IMR-90 (cell line): Measurements from ENCODE around the gene TXNL4A. TPM values are rescaled to one million over a fixed set of nuclear protein-coding genes. Genes with fewer than 3 reads are reported as not detected.
A peak's percentile ranks its signal among the peaks of the same experiment; 100 is the strongest.

Experiments
- ATAC-seq: fragments of 200-7000 bp; cut with Tn5 transposase; 2 replicates; pipeline ENCODE4 v1.9.1; 2020; ENCODE audit warnings: low read depth, mild to moderate bottlenecking, moderate library complexity
- BruUV-seq: library from RNA; stranded (reverse); fragments of 400-500 nt; replicated peaks from 2 replicates; lab custom pipeline; 2021; lab: Mats Ljungman, UMichigan
- CTCF ChIA-PET: fragments of 300-600 bp; formaldehyde crosslinking; extraction: SDS; loops from one replicate; lab custom pipeline; 2021; ENCODE audit warnings: antibody characterized with exemption; lab: Yijun Ruan, JAX
- POLR2A ChIA-PET: fragments of 300-600 bp; sonication (Branson Sonifier 250); formaldehyde crosslinking; loops from one replicate; lab custom pipeline; 2022; ENCODE audit warnings: antibody characterized with exemption; ENCODE audit not compliant: unreplicated experiment; lab: Charles Lee
- DNase-seq: peaks from one replicate; pipeline ENCODE4 v3.0.0; 2013
- H2AFZ ChIP-seq: replicated peaks from 2 replicates; pipeline ENCODE3; 2013; ENCODE audit warnings: low read length, mild to moderate bottlenecking; ENCODE audit not compliant: poor library complexity
- H2AK5ac ChIP-seq: 2 replicates; pipeline ENCODE4 v1.6.1; 2013; ENCODE audit warnings: low read depth, low read length, inconsistent platforms
- H2AK9ac ChIP-seq: replicated peaks from 2 replicates; pipeline ENCODE3; 2013; ENCODE audit warnings: mild to moderate bottlenecking, low read depth, low read length, moderate library complexity; ENCODE audit not compliant: poor library complexity
- H2BK120ac ChIP-seq: 2 replicates; pipeline ENCODE4 v1.6.1; 2013; ENCODE audit warnings: low read depth, low read length, inconsistent platforms
- H2BK15ac ChIP-seq: 3 replicates; pipeline ENCODE4 v1.6.1; 2013; ENCODE audit warnings: low read depth, low read length, inconsistent platforms
- H2BK20ac ChIP-seq: 2 replicates; pipeline ENCODE4 v1.6.1; 2013; ENCODE audit warnings: low read depth, mild to moderate bottlenecking, inconsistent platforms, low read length, moderate library complexity
- H2BK5ac ChIP-seq: 2 replicates; pipeline ENCODE4 v1.6.1; 2013; ENCODE audit warnings: mild to moderate bottlenecking, low read depth, low read length, inconsistent platforms; ENCODE audit not compliant: poor library complexity, severe bottlenecking
- H3K14ac ChIP-seq: replicated peaks from 2 replicates; pipeline ENCODE4 v1.6.1; 2013; ENCODE audit warnings: low read depth, low read length, inconsistent platforms
- H3K18ac ChIP-seq: 2 replicates; pipeline ENCODE4 v1.6.1; 2013; ENCODE audit warnings: low read depth, low read length, control low read depth
- H3K23ac ChIP-seq: 2 replicates; pipeline ENCODE4 v1.6.1; 2013; ENCODE audit warnings: low read depth, low read length, inconsistent platforms
- H3K27ac ChIP-seq: 2 replicates; pipeline ENCODE4 v1.5.1; 2013; ENCODE audit warnings: mild to moderate bottlenecking, control low read depth, low read length; ENCODE audit not compliant: insufficient read depth
- H3K27me3 ChIP-seq: 2 replicates; pipeline ENCODE4 v1.6.1; 2013; ENCODE audit warnings: low read length; ENCODE audit not compliant: control insufficient read depth, insufficient read depth
- H3K36me3 ChIP-seq: 2 replicates; pipeline ENCODE4 v1.6.1; 2013; ENCODE audit warnings: low read length, mixed read lengths; ENCODE audit not compliant: control insufficient read depth, insufficient read depth
- H3K4ac ChIP-seq: 2 replicates; pipeline ENCODE4 v1.6.1; 2013; ENCODE audit warnings: low read depth, low read length, inconsistent platforms
- H3K4me1 ChIP-seq: 2 replicates; pipeline ENCODE4 v1.6.1; 2013; ENCODE audit warnings: low read length, mixed read lengths; ENCODE audit not compliant: control insufficient read depth, insufficient read depth
- H3K4me2 ChIP-seq: 2 replicates; pipeline ENCODE4 v1.6.1; 2013; ENCODE audit warnings: low read depth, mild to moderate bottlenecking, control low read depth, low read length, moderate library complexity
- H3K4me3 ChIP-seq: 2 replicates; pipeline ENCODE4 v1.5.1; 2013; ENCODE audit warnings: low read depth, mild to moderate bottlenecking, control low read depth, low read length, moderate library complexity; ENCODE audit not compliant: insufficient read depth
- H3K56ac ChIP-seq: 2 replicates; pipeline ENCODE4 v1.6.1; 2013; ENCODE audit warnings: low read length, inconsistent platforms; ENCODE audit not compliant: insufficient read depth; ENCODE audit errors: extremely low read depth
- H3K79me1 ChIP-seq, 2 experiments: 2 replicates each; pipeline ENCODE4 v1.6.1; 2013; ENCODE audit warnings: low read length in 2 of 2, inconsistent platforms in 1 of 2, low read depth in 1 of 2
- H3K9ac ChIP-seq: 2 replicates; pipeline ENCODE4 v1.6.1; 2013; ENCODE audit warnings: low read depth, low read length, control low read depth
- H3K9me1 ChIP-seq: 2 replicates; pipeline ENCODE4 v1.6.1; 2013; ENCODE audit warnings: low read length, inconsistent platforms; ENCODE audit not compliant: insufficient read depth
- H3K9me3 ChIP-seq: 2 replicates; pipeline ENCODE4 v1.6.1; 2013; ENCODE audit warnings: low read length; ENCODE audit not compliant: control insufficient read depth, insufficient read depth
- H4K20me1 ChIP-seq: 2 replicates; pipeline ENCODE4 v1.6.1; 2013; ENCODE audit warnings: low read length, inconsistent platforms; ENCODE audit not compliant: insufficient read depth
- H4K5ac ChIP-seq: 2 replicates; pipeline ENCODE4 v1.6.1; 2013; ENCODE audit warnings: mild to moderate bottlenecking, low read depth, low read length, control low read depth
- H4K8ac ChIP-seq, 2 experiments: 2 replicates each; pipeline ENCODE4 v1.6.1; 2013; ENCODE audit warnings: low read depth in 2 of 2, low read length in 2 of 2, control low read depth in 1 of 2, inconsistent platforms in 1 of 2
- H4K91ac ChIP-seq: 2 replicates; pipeline ENCODE4 v1.6.1; 2013; ENCODE audit warnings: low read depth, low read length, inconsistent platforms; ENCODE audit not compliant: insufficient read depth
- CHD1 ChIP-seq: IDR thresholded peaks from 2 replicates; pipeline ENCODE4 v1.6.1; 2012; ENCODE audit warnings: low read depth, low read length, improper control_type of control experiment
- CTCF ChIP-seq: conservative IDR thresholded peaks from 2 replicates; pipeline ENCODE4 v1.5.1; 2012; ENCODE audit warnings: mild to moderate bottlenecking, low read depth, low read length, improper control_type of control experiment
- ELK1 ChIP-seq: fragments of 150-350 bp; IDR thresholded peaks from 2 replicates; pipeline ENCODE4 v1.6.1; 2016; ENCODE audit warnings: low read depth, mild to moderate bottlenecking, low read length, moderate library complexity, borderline replicate concordance
- FOS ChIP-seq: fragments of 150-350 bp; IDR thresholded peaks from 2 replicates; pipeline ENCODE4 v1.6.1; 2016; ENCODE audit warnings: low read depth, low read length
- MAFK ChIP-seq: IDR thresholded peaks from 2 replicates; pipeline ENCODE4 v1.6.1; 2012; ENCODE audit warnings: low read depth, low read length, improper control_type of control experiment
- MAZ ChIP-seq: IDR thresholded peaks from 2 replicates; pipeline ENCODE4 v1.6.1; 2012; ENCODE audit warnings: low read depth, mild to moderate bottlenecking, low read length, improper control_type of control experiment, moderate library complexity, borderline replicate concordance
- MXI1 ChIP-seq: IDR thresholded peaks from 2 replicates; pipeline ENCODE4 v1.6.1; 2012; ENCODE audit warnings: low read depth, mild to moderate bottlenecking, low read length, moderate library complexity, borderline replicate concordance
- NFE2L2 ChIP-seq: fragments of 150-350 bp; IDR thresholded peaks from 2 replicates; pipeline ENCODE4 v1.6.1; 2016; ENCODE audit warnings: low read depth, mild to moderate bottlenecking, low read length
- POLR2A ChIP-seq: IDR thresholded peaks from 2 replicates; pipeline ENCODE4 v1.6.1; 2012; ENCODE audit warnings: mild to moderate bottlenecking, low read depth, low read length
- RAD21 ChIP-seq: IDR thresholded peaks from 2 replicates; pipeline ENCODE4 v1.6.1; 2012; ENCODE audit warnings: low read length, improper control_type of control experiment
- RCOR1 ChIP-seq: IDR thresholded peaks from 2 replicates; pipeline ENCODE4 v1.6.1; 2012; ENCODE audit warnings: mild to moderate bottlenecking, low read length, improper control_type of control experiment; ENCODE audit not compliant: insufficient replicate concordance
- RFX5 ChIP-seq: IDR thresholded peaks from 2 replicates; pipeline ENCODE4 v1.8.0; 2012; ENCODE audit warnings: low read depth, mild to moderate bottlenecking, low read length, moderate library complexity
- SMC3 ChIP-seq: fragments of 150-350 bp; IDR thresholded peaks from 2 replicates; pipeline ENCODE4 v1.6.1; 2016; ENCODE audit warnings: low read depth, mild to moderate bottlenecking, antibody characterized with exemption, low read length, moderate library complexity
- WGBS, 2 experiments: methylation state at CpG; one replicate each; pipeline versions ENCODE4 v1.1.5 to v1.1.7; 2013; ENCODE audit warnings: missing lambda C conversion rate in 2 of 2; ENCODE audit not compliant: insufficient read length in 1 of 2; ENCODE audit errors: extremely low coverage in 2 of 2; 5-methylcytosine and 5-hydroxymethylcytosine counted together
- dilution Hi-C: fragments of 300-500 bp; cut with HindIII; formaldehyde crosslinking; loops from one replicate; pipeline ENCODE4 v1.14.3; 2018; ENCODE audit warnings: low sequenced_read_pairs; ENCODE audit not compliant: unreplicated experiment
- in situ Hi-C: fragments of 300-500 bp; cut with MboI; formaldehyde crosslinking; loops from 3 replicates; pipeline ENCODE4 v1.14.3; 2019; ENCODE audit warnings: low sequenced_read_pairs, inconsistent platforms, mixed read lengths
- intact Hi-C: fragments of 100-400 bp; cut with micrococcal nuclease; formaldehyde crosslinking; loops from 2 replicates; pipeline ENCODE4 v1.10.0; 2022
- polyA plus RNA-seq, 3 experiments: library from polyadenylated mRNA; depleted of rRNA; stranded (reverse); fragments of >200 nt; gene quantifications; 2 replicates each; pipeline ENCODE4 v1.2.3, GENCODE V29; 2012; ENCODE audit warnings: low replicate concordance in 1 of 3
- total RNA-seq: library from RNA; depleted of rRNA; stranded (reverse); fragments of >200 nt; gene quantifications from 2 replicates; pipeline ENCODE4 v1.2.3, GENCODE V29; 2012

The TXNL4A gene
- total and polyA plus RNA-seq, 2 of the 4 experiments (the other 2 are of a cell fraction) = 38.7 to 103 TPM

- TF ChIP-seq MAFK = no peak
These were observed 32.9 kb downstream of the TXNL4A start (continued) for GRCh38 chr18:79955302-79956075.

GRCh38 chr18:79954791-79955190 lies 33.6 kb downstream of the TXNL4A start:
- peaks cover 9% of the 10 kb centered on the region for H4K20me1 ChIP-seq
- no peak overlapping the region for H2AK9ac ChIP-seq
- BruUV-seq = TSS peak; percentile 26
- peaks cover 4% of the 10 kb centered on the region for H3K4me1 ChIP-seq
- H3K23ac ChIP-seq = no peak overlapping the region
- no peak overlapping the region for H3K4me2 ChIP-seq
- ATAC-seq (no peak), DNase-seq (no peak)
- ChIA-PET CTCF (no interaction called here), POLR2A (no interaction called here)
- H2BK15ac ChIP-seq = no peak overlapping the region
- H3K56ac ChIP-seq = no peak overlapping the region
- no peak overlapping the region for H4K8ac ChIP-seq
- H2BK5ac ChIP-seq = no peak overlapping the region
- no peak overlapping the region for H3K4me3 ChIP-seq
- H3K36me3 ChIP-seq = peaks cover 6% of the 10 kb centered on the region; the same call in 1 of the 2 replicates
- H2BK20ac ChIP-seq = no peak overlapping the region
- no peak overlapping the region for H3K14ac ChIP-seq
- in situ Hi-C loops = no loop called here
- dilution Hi-C loops = no loop called here
- H3K9ac ChIP-seq = no peak overlapping the region
- no peak overlapping the region for H4K91ac ChIP-seq
- 89% methylated on average over 5 of the region's 5 CpGs; no CpG with 5 or more reads in 1 of the 2 experiments for WGBS, 2 experiments
- no peak overlapping the region for H2BK120ac ChIP-seq
- no peaks in the 10 kb centered on the region for H3K27me3 ChIP-seq
- peaks cover 13 to 24% of the 10 kb centered on the region in 2 experiments; a peak in 3 of 4 replicates for H3K79me1 ChIP-seq
- H3K4ac ChIP-seq = no peak overlapping the region
- H2AK5ac ChIP-seq = no peak overlapping the region
- intact Hi-C loops = loop anchor here (5.0 kb wide), 1 partner anchor 157 kb away; the partner anchor contains the start of gene KCNG2
- H3K18ac ChIP-seq = no peak overlapping the region
- H4K5ac ChIP-seq = no peak overlapping the region
- peaks cover 7% of the 10 kb centered on the region for H3K9me1 ChIP-seq
- no peak overlapping the region for H2AFZ ChIP-seq
- no peaks in the 10 kb centered on the region for H3K9me3 ChIP-seq
- H3K27ac ChIP-seq = no peak overlapping the region
- TF ChIP-seq FOS (no peak), ELK1 (no peak), MAZ (no peak), RCOR1 (no peak), RAD21 (no peak), NFE2L2 (no peak), MXI1 (no peak), SMC3 (no peak), RFX5 (no peak), MAFK (no peak), CHD1 (no peak), POLR2A (no peak), CTCF (no peak)
